HepG2 (cell line): ENCODE results near the gene MYADML2. TPM values are rescaled to one million over a fixed set of nuclear protein-coding genes. Genes with fewer than 3 reads are reported as not detected.

Experiments
- HIC2 ChIP-seq: sonication (generic); formaldehyde crosslinking; IDR thresholded peaks from 2 replicates; pipeline ENCODE4 v1.9.0; 2022; ENCODE audit warnings: low read depth, missing genetic modification reagents
- KDM5B ChIP-seq: sonication (generic); formaldehyde crosslinking; IDR thresholded peaks from 2 replicates; pipeline ENCODE4 v1.4.0; 2020; ENCODE audit warnings: missing genetic modification reagents, mild to moderate bottlenecking, borderline replicate concordance
- KMT2A ChIP-seq: sonication (generic); formaldehyde crosslinking; IDR thresholded peaks from 2 replicates; pipeline ENCODE4 v1.4.0; 2020; ENCODE audit warnings: missing genetic modification reagents
- NFYC ChIP-seq: IDR thresholded peaks from 2 replicates; pipeline ENCODE4 v1.6.1; 2016; ENCODE audit warnings: missing genetic modification reagents, missing compliant biosample characterization
- SMAD9 ChIP-seq: sonication (generic); formaldehyde crosslinking; IDR thresholded peaks from 2 replicates; pipeline ENCODE4 v1.5.1; 2020; ENCODE audit warnings: mild to moderate bottlenecking, missing genetic modification reagents
- TGIF2 ChIP-seq: IDR thresholded peaks from 2 replicates; pipeline ENCODE4 v1.6.1; 2016; ENCODE audit warnings: control low read depth, missing compliant biosample characterization
- ZFP91 ChIP-seq: sonication (generic); formaldehyde crosslinking; IDR thresholded peaks from 2 replicates; pipeline ENCODE4 v1.9.0; 2022; ENCODE audit warnings: missing genetic modification reagents, mild to moderate bottlenecking, borderline replicate concordance
- ZFY ChIP-seq: sonication (generic); formaldehyde crosslinking; IDR thresholded peaks from 2 replicates; pipeline ENCODE4 v1.4.0; 2020; ENCODE audit warnings: missing genetic modification reagents
- ZNF205 ChIP-seq: IDR thresholded peaks from 2 replicates; pipeline ENCODE4 v1.6.1; 2018; ENCODE audit warnings: missing biosample characterization, missing genetic modification reagents
- ZNF512 ChIP-seq: sonication (generic); formaldehyde crosslinking; IDR thresholded peaks from 2 replicates; pipeline ENCODE4 v1.4.0; 2020; ENCODE audit warnings: mild to moderate bottlenecking, missing genetic modification reagents
- ZNF891 ChIP-seq: sonication (generic); formaldehyde crosslinking; IDR thresholded peaks from 2 replicates; pipeline ENCODE4 v1.5.0; 2020; ENCODE audit warnings: mild to moderate bottlenecking, missing genetic modification reagents
- ZSCAN12 ChIP-seq: sonication (generic); formaldehyde crosslinking; IDR thresholded peaks from 2 replicates; pipeline ENCODE4 v1.9.0; 2021; ENCODE audit warnings: mild to moderate bottlenecking, missing genetic modification reagents
- polyA plus RNA-seq, 8 experiments: library from polyadenylated mRNA; depleted of rRNA in 3 of 8; stranded (reverse) in 7 of 8; unstranded in 1 of 8; fragments of >200 nt; fragmentation: Illumina TruSeq in 4 of 8; extraction: Trizol in 4 of 8; gene quantifications; 2 replicates each; pipeline versions ENCODE4 v1.2.1 to v1.2.3, GENCODE V29; 2011 to 2016; ENCODE audit warnings: low read depth in 4 of 8, missing spikeins in 1 of 8, mixed read lengths in 1 of 8; ENCODE audit not compliant: insufficient read depth in 1 of 8
- total RNA-seq, 5 experiments: library from RNA; depleted of rRNA; stranded (reverse); fragments of >200 nt; fragmentation: Illumina TruSeq; extraction: Trizol; gene quantifications; 2 replicates each; pipeline ENCODE4 v1.2.3, GENCODE V29; 2016; ENCODE audit warnings: low read depth in 1 of 5
- TF ChIP-seq, protein P1 (sequence below): sonication (generic); formaldehyde crosslinking; IDR thresholded peaks from 2 replicates; pipeline ENCODE4 v1.5.0; 2020; ENCODE audit warnings: missing genetic modification reagents
- TF ChIP-seq, protein P2 (sequence below): IDR thresholded peaks from 2 replicates; pipeline ENCODE4 v1.6.1; 2016; ENCODE audit warnings: missing compliant biosample characterization, missing genetic modification reagents, borderline replicate concordance
- TF ChIP-seq, protein P3 (sequence below), 2 experiments: sonication (generic) in 1 of 2; formaldehyde crosslinking in 1 of 2; IDR thresholded peaks; 2 replicates each; pipeline versions ENCODE4 v1.4.0 to v1.6.1; 2018 to 2020; ENCODE audit warnings: missing genetic modification reagents in 2 of 2, borderline replicate concordance in 1 of 2, low read depth in 1 of 2, mild to moderate bottlenecking in 1 of 2, missing biosample characterization in 1 of 2
- TF ChIP-seq, protein P4 (sequence below): sonication (generic); formaldehyde crosslinking; IDR thresholded peaks from 2 replicates; pipeline ENCODE4 v1.5.0; 2020; ENCODE audit warnings: missing genetic modification reagents, mild to moderate bottlenecking, borderline replicate concordance

Gene MYADML2
- total and polyA plus RNA-seq, 2 of the 13 experiments (the other 11 are each of a cell fraction or from before 2014, with no cell fraction given), result not detected

GRCh38 chr17:81960130-81960958, 13.3 kb upstream of the MYADML2 start (continued):
- TF ChIP-seq HIC2, result peak; percentile 46; the same call in 1 of the 2 replicates
- TF ChIP-seq ZNF512 (CRISPR knock-in tag), result no peak
- TF ChIP-seq KMT2A, result 0 out of 2 replicates have a peak, but pooled peaks have one; percentile 43
- TF ChIP-seq ZNF205 (CRISPR knock-in tag), result no peak
- TF ChIP-seq ZFP91 (CRISPR knock-in tag), result peak; percentile 45; the same call in 1 of the 2 replicates
- TF ChIP-seq NFYC (CRISPR knock-in tag), result no peak
- TF ChIP-seq ZNF891 (CRISPR knock-in tag), result peak; percentile 61; the same call in 1 of the 2 replicates
- peak; percentile 84; the same call in 1 of the 2 replicates for TF ChIP-seq SMAD9
- TF ChIP-seq, protein P1, sequence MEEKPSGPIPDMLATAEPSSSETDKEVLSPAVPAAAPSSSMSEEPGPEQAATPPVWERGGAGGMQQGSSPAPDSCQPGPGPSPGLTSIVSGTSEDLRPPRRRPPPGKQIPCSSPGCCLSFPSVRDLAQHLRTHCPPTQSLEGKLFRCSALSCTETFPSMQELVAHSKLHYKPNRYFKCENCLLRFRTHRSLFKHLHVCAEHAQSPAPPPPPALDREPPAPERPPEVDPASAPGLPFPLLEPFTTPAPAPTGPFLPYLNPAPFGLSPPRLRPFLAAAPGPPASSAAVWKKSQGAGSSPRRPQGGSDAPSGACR, result 0 out of 2 replicates have a peak, but pooled peaks have one; percentile 68
- TF ChIP-seq, protein P2, sequence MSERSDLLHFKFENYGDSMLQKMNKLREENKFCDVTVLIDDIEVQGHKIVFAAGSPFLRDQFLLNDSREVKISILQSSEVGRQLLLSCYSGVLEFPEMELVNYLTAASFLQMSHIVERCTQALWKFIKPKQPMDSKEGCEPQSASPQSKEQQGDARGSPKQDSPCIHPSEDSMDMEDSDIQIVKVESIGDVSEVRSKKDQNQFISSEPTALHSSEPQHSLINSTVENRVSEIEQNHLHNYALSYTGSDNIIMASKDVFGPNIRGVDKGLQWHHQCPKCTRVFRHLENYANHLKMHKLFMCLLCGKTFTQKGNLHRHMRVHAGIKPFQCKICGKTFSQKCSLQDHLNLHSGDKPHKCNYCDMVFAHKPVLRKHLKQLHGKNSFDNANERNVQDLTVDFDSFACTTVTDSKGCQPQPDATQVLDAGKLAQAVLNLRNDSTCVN (CRISPR knock-in tag), result 0 out of 2 replicates have a peak, but pooled peaks have one; percentile 47
- TF ChIP-seq ZSCAN12 (CRISPR knock-in tag), result peak; percentile 42; the same call in 1 of the 2 replicates
- peak; percentile 66 for TF ChIP-seq ZFY (CRISPR knock-in tag)
- TF ChIP-seq, protein P3, sequence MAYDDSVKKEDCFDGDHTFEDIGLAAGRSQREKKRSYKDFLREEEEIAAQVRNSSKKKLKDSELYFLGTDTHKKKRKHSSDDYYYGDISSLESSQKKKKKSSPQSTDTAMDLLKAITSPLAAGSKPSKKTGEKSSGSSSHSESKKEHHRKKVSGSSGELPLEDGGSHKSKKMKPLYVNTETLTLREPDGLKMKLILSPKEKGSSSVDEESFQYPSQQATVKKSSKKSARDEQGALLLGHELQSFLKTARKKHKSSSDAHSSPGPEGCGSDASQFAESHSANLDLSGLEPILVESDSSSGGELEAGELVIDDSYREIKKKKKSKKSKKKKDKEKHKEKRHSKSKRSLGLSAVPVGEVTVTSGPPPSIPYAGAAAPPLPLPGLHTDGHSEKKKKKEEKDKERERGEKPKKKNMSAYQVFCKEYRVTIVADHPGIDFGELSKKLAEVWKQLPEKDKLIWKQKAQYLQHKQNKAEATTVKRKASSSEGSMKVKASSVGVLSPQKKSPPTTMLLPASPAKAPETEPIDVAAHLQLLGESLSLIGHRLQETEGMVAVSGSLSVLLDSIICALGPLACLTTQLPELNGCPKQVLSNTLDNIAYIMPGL (CRISPR knock-in tag; IDR thresholded peaks at IDR 0.05; ENCODE audit: borderline replicate concordance in 1 of 2, low read depth in 1 of 2), result peak in 1 of 2 experiments; percentile 85; a peak in 3 of 4 replicates
- TF ChIP-seq, protein P4, sequence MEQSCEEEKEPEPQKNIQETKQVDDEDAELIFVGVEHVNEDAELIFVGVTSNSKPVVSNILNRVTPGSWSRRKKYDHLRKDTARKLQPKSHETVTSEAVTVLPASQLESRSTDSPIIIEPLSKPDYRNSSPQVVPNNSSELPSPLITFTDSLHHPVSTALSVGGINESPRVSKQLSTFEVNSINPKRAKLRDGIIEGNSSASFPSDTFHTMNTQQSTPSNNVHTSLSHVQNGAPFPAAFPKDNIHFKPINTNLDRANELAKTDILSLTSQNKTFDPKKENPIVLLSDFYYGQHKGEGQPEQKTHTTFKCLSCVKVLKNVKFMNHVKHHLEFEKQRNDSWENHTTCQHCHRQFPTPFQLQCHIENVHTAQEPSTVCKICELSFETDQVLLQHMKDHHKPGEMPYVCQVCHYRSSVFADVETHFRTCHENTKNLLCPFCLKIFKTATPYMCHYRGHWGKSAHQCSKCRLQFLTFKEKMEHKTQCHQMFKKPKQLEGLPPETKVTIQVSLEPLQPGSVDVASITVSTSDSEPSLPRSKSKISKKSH, result 0 out of 2 replicates have a peak, but pooled peaks have one; percentile 43
- TF ChIP-seq KDM5B (CRISPR knock-in tag), result peak; percentile 41
- peak; percentile 69; the same call in 1 of the 2 replicates for TF ChIP-seq TGIF2
